ENCODE measurements around the gene PARVG. TPM values are rescaled to one million over a fixed set of nuclear protein-coding genes. Genes with fewer than 3 reads are reported as not detected.

Gene PARVG
- total RNA-seq, 1 experiment from 2014 or later = 13.9 TPM

- H3K9me3 ChIP-seq (ENCODE audit: low read depth, low read length, poor library complexity, severe bottlenecking) = no peaks in the 10 kb centered on the region
- ChIA-PET POLR2A (ENCODE audit: low non-redundant PET) (no interaction called here), CTCF (no interaction called here)
- no peak overlapping the region for H3K27ac ChIP-seq (ENCODE audit: low read depth, low read length, poor library complexity, severe bottlenecking)
- H3K4me3 ChIP-seq (ENCODE audit: low read depth, low read length, poor library complexity, severe bottlenecking) = no peak overlapping the region
- H3K27me3 ChIP-seq (replicated peaks; ENCODE audit: insufficient read depth, low read depth, low read length, poor library complexity) = no peaks in the 10 kb centered on the region
- intact Hi-C loops (cut with micrococcal nuclease; ENCODE audit: unreplicated experiment) = no loop called here
- H3K4me1 ChIP-seq (ENCODE audit: insufficient read depth, low read length, poor library complexity, severe bottlenecking) = no peaks in the 10 kb centered on the region
- DNase-seq (ENCODE audit: low spot score) = no peak
- H3K36me3 ChIP-seq (ENCODE audit: insufficient read depth, low read length, poor library complexity, severe bottlenecking) = no peaks in the 10 kb centered on the region
- TF ChIP-seq EZH2 (IDR thresholded peaks at IDR 0.05; ENCODE audit: borderline replicate concordance, low read depth, low read length, poor library complexity, severe bottlenecking) = no peak
- TF ChIP-seq, protein P1, sequence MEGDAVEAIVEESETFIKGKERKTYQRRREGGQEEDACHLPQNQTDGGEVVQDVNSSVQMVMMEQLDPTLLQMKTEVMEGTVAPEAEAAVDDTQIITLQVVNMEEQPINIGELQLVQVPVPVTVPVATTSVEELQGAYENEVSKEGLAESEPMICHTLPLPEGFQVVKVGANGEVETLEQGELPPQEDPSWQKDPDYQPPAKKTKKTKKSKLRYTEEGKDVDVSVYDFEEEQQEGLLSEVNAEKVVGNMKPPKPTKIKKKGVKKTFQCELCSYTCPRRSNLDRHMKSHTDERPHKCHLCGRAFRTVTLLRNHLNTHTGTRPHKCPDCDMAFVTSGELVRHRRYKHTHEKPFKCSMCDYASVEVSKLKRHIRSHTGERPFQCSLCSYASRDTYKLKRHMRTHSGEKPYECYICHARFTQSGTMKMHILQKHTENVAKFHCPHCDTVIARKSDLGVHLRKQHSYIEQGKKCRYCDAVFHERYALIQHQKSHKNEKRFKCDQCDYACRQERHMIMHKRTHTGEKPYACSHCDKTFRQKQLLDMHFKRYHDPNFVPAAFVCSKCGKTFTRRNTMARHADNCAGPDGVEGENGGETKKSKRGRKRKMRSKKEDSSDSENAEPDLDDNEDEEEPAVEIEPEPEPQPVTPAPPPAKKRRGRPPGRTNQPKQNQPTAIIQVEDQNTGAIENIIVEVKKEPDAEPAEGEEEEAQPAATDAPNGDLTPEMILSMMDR (conservative IDR thresholded peaks at IDR 0.05; ENCODE audit: low read depth, low read length) = no peak
- BruUV-seq (replicated peaks) = no TSS peak
These were observed 25.0 kb downstream of the PARVG start for GRCh38 chr22:44205516-44206329.

DNA sequence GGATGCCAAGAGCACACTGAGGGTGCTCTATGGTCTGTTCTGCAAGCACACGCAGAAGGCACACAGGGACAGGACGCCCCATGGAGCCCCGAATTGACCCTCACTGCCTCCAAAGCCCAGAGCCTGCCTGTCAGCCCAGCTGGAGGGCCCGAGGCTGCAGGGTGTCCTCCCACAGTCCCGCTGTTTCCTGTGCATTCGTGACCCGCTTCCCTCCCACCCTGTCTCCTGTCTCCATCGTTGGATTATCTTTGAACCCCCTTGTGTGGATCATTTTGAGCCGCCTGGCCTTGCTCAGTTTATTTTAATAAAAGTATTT lies 25.6 kb downstream of the PARVG start:
- Histone ChIP-seq H3K27ac (ENCODE audit: low read depth, low read length, poor library complexity, severe bottlenecking) (no peak overlapping the region), H3K4me1 (ENCODE audit: insufficient read depth, low read length, poor library complexity, severe bottlenecking) (no peaks in the 10 kb centered on the region), H3K27me3 (replicated peaks; ENCODE audit: insufficient read depth, low read depth, low read length, poor library complexity) (no peaks in the 10 kb centered on the region), H3K36me3 (ENCODE audit: insufficient read depth, low read length, poor library complexity, severe bottlenecking) (no peaks in the 10 kb centered on the region), H3K9me3 (ENCODE audit: low read depth, low read length, poor library complexity, severe bottlenecking) (no peaks in the 10 kb centered on the region), H3K4me3 (ENCODE audit: low read depth, low read length, poor library complexity, severe bottlenecking) (no peak overlapping the region)
- DNase-seq (ENCODE audit: low spot score) = no peak
- ChIA-PET POLR2A (ENCODE audit: low non-redundant PET) (no interaction called here), CTCF (no interaction called here)
- intact Hi-C loops (cut with micrococcal nuclease; ENCODE audit: unreplicated experiment) = no loop called here
- no TSS peak for BruUV-seq (replicated peaks)
- TF ChIP-seq, protein P1 (conservative IDR thresholded peaks at IDR 0.05; ENCODE audit: low read depth, low read length) = no peak

- no peaks in the 10 kb centered on the region for H3K27me3 ChIP-seq (replicated peaks; ENCODE audit: insufficient read depth, low read depth, low read length, poor library complexity)
- H3K27ac ChIP-seq (ENCODE audit: low read depth, low read length, poor library complexity, severe bottlenecking) = no peak overlapping the region
- no peak overlapping the region for H3K4me3 ChIP-seq (ENCODE audit: low read depth, low read length, poor library complexity, severe bottlenecking)
- CTCF ChIA-PET = no interaction called here
- H3K4me1 ChIP-seq (ENCODE audit: insufficient read depth, low read length, poor library complexity, severe bottlenecking) = no peaks in the 10 kb centered on the region
- intact Hi-C loops (cut with micrococcal nuclease; ENCODE audit: unreplicated experiment) = no loop called here
- TF ChIP-seq, protein P1 (conservative IDR thresholded peaks at IDR 0.05; ENCODE audit: low read depth, low read length) = no peak
- no peaks in the 10 kb centered on the region for H3K9me3 ChIP-seq (ENCODE audit: low read depth, low read length, poor library complexity, severe bottlenecking)
- H3K36me3 ChIP-seq (ENCODE audit: insufficient read depth, low read length, poor library complexity, severe bottlenecking) = no peaks in the 10 kb centered on the region
- no peak for DNase-seq (ENCODE audit: low spot score)
- BruUV-seq (replicated peaks) = no TSS peak
- POLR2A ChIA-PET (ENCODE audit: low non-redundant PET) = no interaction called here
These were observed 26.0 kb downstream of the PARVG start for GRCh38 chr22:44206696-44207095.

Measured in A673 (cell line).